Transverse colon (tissue), 4 donors: Measurements from ENCODE around the gene PTPDC1. TPM values are rescaled to one million over a fixed set of nuclear protein-coding genes. Genes with fewer than 3 reads are reported as not detected.

Experiments used
- DNase-seq: peaks from one replicate; pipeline ENCODE4 v3.0.0-alpha.2; 2019
- H3K27ac ChIP-seq, 4 donors: fragments of 200-600 bp; sonication (generic); 2 replicates each; pipeline ENCODE4 v1.5.1; 2016 to 2018; ENCODE audit warnings: inconsistent platforms in 4 of 4
- H3K27me3 ChIP-seq: fragments of 200-600 bp; sonication (generic); 2 replicates; pipeline ENCODE4 v1.5.1; 2017; ENCODE audit warnings: inconsistent platforms
- H3K36me3 ChIP-seq, 4 donors: fragments of 200-600 bp; sonication (generic); 2 replicates each; pipeline ENCODE4 v1.5.1; 2017 to 2019; ENCODE audit warnings: inconsistent platforms in 4 of 4
- H3K4me1 ChIP-seq, 4 donors: fragments of 200-600 bp; sonication (generic); 2 replicates each; pipeline ENCODE4 v1.5.1; 2017 to 2020; ENCODE audit warnings: inconsistent platforms in 4 of 4
- H3K4me3 ChIP-seq, 4 donors: fragments of 200-600 bp; sonication (generic); 1 replicate in 1 of 4; 2 replicates in 3 of 4; pipeline versions ENCODE4 v1.5.1 to v1.6.1; 2017 to 2019; ENCODE audit warnings: inconsistent platforms in 4 of 4
- H3K9me3 ChIP-seq, 2 donors: fragments of 200-600 bp; sonication (generic); 2 replicates each; pipeline ENCODE4 v1.5.1; 2017 to 2019; ENCODE audit warnings: inconsistent platforms in 2 of 2
- CTCF ChIP-seq, 5 experiments: fragments of 200-600 bp in 3 of 5; fragments of 450-650 bp in 2 of 5; sonication (generic) in 3 of 5; IDR thresholded peaks; 1 replicate in 2 of 5; 2 replicates in 3 of 5; pipeline ENCODE4 v1.5.1; 2016 to 2017; ENCODE audit warnings: antibody characterized with exemption in 5 of 5, inconsistent platforms in 3 of 5, mild to moderate bottlenecking in 2 of 5, moderate library complexity in 1 of 5
- EP300 ChIP-seq: sonication (generic); formaldehyde crosslinking; IDR thresholded peaks from one replicate; pipeline ENCODE4 v1.6.1; 2017; ENCODE audit warnings: antibody characterized with exemption, low read depth
- POLR2A ChIP-seq: fragments of 450-650 bp; IDR thresholded peaks from one replicate; pipeline ENCODE4 v1.6.1; 2016; ENCODE audit warnings: antibody characterized with exemption, mild to moderate bottlenecking, moderate library complexity
- POLR2AphosphoS5 ChIP-seq, 3 donors: sonication (generic); formaldehyde crosslinking; IDR thresholded peaks; one replicate each; pipeline ENCODE4 v1.6.1; 2016; ENCODE audit warnings: antibody characterized with exemption in 3 of 3
- WGBS, 2 donors: methylation state at CpG; one replicate each; pipeline ENCODE4 v1.1.5; 2018; ENCODE audit warnings: low coverage in 1 of 2; 5-methylcytosine and 5-hydroxymethylcytosine counted together
- in situ Hi-C, 4 donors: fragments of 200-750 bp; cut with MboI; loops; one replicate each; pipeline versions ENCODE4 v1.15.0 to v1.15.1; 2017; ENCODE audit warnings: low sequenced_read_pairs in 3 of 4, low pct_ligation_motif_present in 1 of 4, low pct_unique_long_range_greater_than_20kb in 1 of 4
- intact Hi-C: fragments of 100-400 bp; cut with DNase I; formaldehyde crosslinking; loops from one replicate; pipeline ENCODE4 v1.15.1; 2023; ENCODE audit warnings: low total_unique reads
- total RNA-seq, 4 donors: library from RNA; depleted of rRNA; stranded (reverse); fragments of >200 nt; gene quantifications; one replicate each; pipeline ENCODE4 v1.1.0, GENCODE V29; 2016

The PTPDC1 gene
- total RNA-seq, 4 donors from 2014 or later, result 11.2 to 25.1 (median 16.0) TPM

GRCh38 chr9:94065535-94065961, 18.7 kb upstream of the PTPDC1 start:
- peaks cover 3 to 13% of the 10 kb centered on the region in 2 donors for H3K9me3 ChIP-seq
- in situ Hi-C loops, result loop anchor here in 2 of 4 donors (5.0 to 10.0 kb wide), 2 partner anchors 147 to 149 kb away; no protein-coding TSS in a partner anchor
- peaks cover 0 to 7% (median 0%) of the 10 kb centered on the region in 4 donors for H3K36me3 ChIP-seq
- DNase-seq, result peak; percentile 80
- intact Hi-C loops, result loop anchor here (2.0 kb wide), 1 partner anchor 147 kb away; no protein-coding TSS in a partner anchor
- TF ChIP-seq CTCF (IDR thresholded peaks at IDR 0.05) (peak; percentile 79 to 86 (median 83)), EP300 (no peak)
- 10 to 27% methylated on average over 2 of the region's 2 CpGs for WGBS, 2 donors
- no peak overlapping the region for H3K4me3 ChIP-seq
- no peak overlapping the region for H3K27ac ChIP-seq
- H3K4me1 ChIP-seq, result no peaks in the 10 kb centered on the region
- no peaks in the 10 kb centered on the region for H3K27me3 ChIP-seq

- H3K27ac ChIP-seq, result no peak overlapping the region
- no peaks in the 10 kb centered on the region for H3K4me1 ChIP-seq
- no peak overlapping the region for H3K4me3 ChIP-seq
- intact Hi-C loops (no loop called here), in situ Hi-C loops (loop anchor here in 2 of 4 donors (5.0 to 10.0 kb wide), 2 partner anchors 144 to 147 kb away; no protein-coding TSS in a partner anchor)
- H3K9me3 ChIP-seq, result no peaks in the 10 kb centered on the region
- DNase-seq, result no peak
- H3K27me3 ChIP-seq, result no peaks in the 10 kb centered on the region
- peaks cover 0 to 6% (median 0%) of the 10 kb centered on the region in 4 donors for H3K36me3 ChIP-seq
- TF ChIP-seq POLR2A (no peak), CTCF (IDR thresholded peaks at IDR 0.05) (no peak), POLR2AphosphoS5 (IDR thresholded peaks at IDR 0.05) (no peak), EP300 (no peak)
- 93 to 94% methylated on average over 2 of the region's 2 CpGs for WGBS, 2 donors
These were observed 16.0 kb upstream of the PTPDC1 start for GRCh38 chr9:94068257-94068656.

- TF ChIP-seq POLR2A (no peak), POLR2AphosphoS5 (IDR thresholded peaks at IDR 0.05) (no peak), CTCF (IDR thresholded peaks at IDR 0.05) (no peak), EP300 (no peak)
- Histone ChIP-seq H3K27me3 (no peaks in the 10 kb centered on the region), H3K27ac (no peak overlapping the region), H3K4me1 (no peaks in the 10 kb centered on the region), H3K36me3 (peaks cover 0 to 6% (median 0%) of the 10 kb centered on the region in 4 donors), H3K4me3 (no peak overlapping the region), H3K9me3 (no peaks in the 10 kb centered on the region)
- 46 to 73% methylated on average over 1 of the region's 1 CpG for WGBS, 2 donors
- DNase-seq, result no peak
- intact Hi-C loops (no loop called here), in situ Hi-C loops (loop anchor here in 1 of 4 donors (10.0 kb wide), 1 partner anchor 128 kb away; no protein-coding TSS in a partner anchor)
These were observed 7.7 kb upstream of the PTPDC1 start for GRCh38 chr9:94076557-94076956.

GRCh38 chr9:94078086-94078485, 6.2 kb upstream of the PTPDC1 start:
- Histone ChIP-seq H3K9me3 (no peaks in the 10 kb centered on the region), H3K36me3 (no peaks in the 10 kb centered on the region), H3K27me3 (no peaks in the 10 kb centered on the region), H3K4me3 (no peak overlapping the region), H3K27ac (no peak overlapping the region), H3K4me1 (peaks cover 0 to 6% (median under 1%) of the 10 kb centered on the region in 4 donors)
- in situ Hi-C loops, result loop anchor here in 1 of 4 donors (10.0 kb wide), 1 partner anchor 127 kb away; no protein-coding TSS in a partner anchor
- no peak for DNase-seq
- intact Hi-C loops, result no loop called here
- TF ChIP-seq POLR2AphosphoS5 (IDR thresholded peaks at IDR 0.05) (no peak), POLR2A (no peak), EP300 (no peak), CTCF (IDR thresholded peaks at IDR 0.05) (no peak)
- WGBS, 2 donors, result 72 to 88% methylated on average over 2 of the region's 2 CpGs
